GM12878 (cell line): ENCODE data around the gene CTAGE6. TPM values are rescaled to one million over a fixed set of nuclear protein-coding genes. Genes with fewer than 3 reads are reported as not detected.
"Not testable (repeated sequence)": the region's sequence is repeated elsewhere in the genome, so short reads cannot be mapped to it uniquely, and the experiment has no call there.

Experiments
- ATAC-seq: fragments of 200-7000 bp; cut with Tn5 transposase; 3 replicates; pipeline ENCODE4 v1.9.1; 2020; ENCODE audit warnings: mild to moderate bottlenecking, moderate library complexity
- BruUV-seq: library from RNA; stranded (reverse); fragments of 400-500 nt; replicated peaks from 2 replicates; lab custom pipeline; 2021; lab: Mats Ljungman, UMichigan
- CTCF ChIA-PET: fragments of 300-600 bp; sonication (Branson Sonifier 250); formaldehyde crosslinking; extraction: SDS; loops from one replicate; lab custom pipeline; 2021; ENCODE audit warnings: inconsistent platforms; lab: Yijun Ruan, JAX
- POLR2A ChIA-PET: fragments of 350-600 bp; formaldehyde crosslinking; extraction: SDS; loops from one replicate; lab custom pipeline; 2021; ENCODE audit warnings: inconsistent platforms; lab: Charles Lee
- RAD21 ChIA-PET: fragments of 300-600 bp; sonication (Branson Sonifier 250); formaldehyde crosslinking; loops from one replicate; lab custom pipeline; 2023; ENCODE audit warnings: antibody characterized with exemption; ENCODE audit not compliant: unreplicated experiment; lab: Charles Lee
- SMC1A ChIA-PET: fragments of 300-600 bp; sonication (Branson Sonifier 250); formaldehyde crosslinking; loops from one replicate; lab custom pipeline; 2023; ENCODE audit not compliant: unreplicated experiment, uncharacterized antibody; lab: Charles Lee
- DNase-seq: peaks from one replicate; pipeline ENCODE4 v3.0.0-alpha.2; 2011; ENCODE audit warnings: low read depth, low spot score
- FAIRE-seq: peaks from 3 replicates; lab custom pipeline; 2011; peaks lifted over from hg19 to GRCh38; lab: Jason Lieb, UNC
- H2AFZ ChIP-seq: 2 replicates; pipeline ENCODE4 v1.6.0; 2011; ENCODE audit warnings: low read depth, low read length, control low read depth; ENCODE audit not compliant: control insufficient read depth
- H3K27ac ChIP-seq: 2 replicates; pipeline ENCODE4 v1.5.1; 2011; ENCODE audit warnings: control low read depth; ENCODE audit not compliant: control insufficient read depth, insufficient read depth
- H3K27me3 ChIP-seq, 2 experiments: replicated peaks in 1 of 2; 2 replicates each; pipeline versions ENCODE4 v1.6.0 to v1.6.1; 2011; ENCODE audit warnings: low read length in 1 of 2; ENCODE audit not compliant: control insufficient read depth in 2 of 2, insufficient read depth in 2 of 2
- H3K36me3 ChIP-seq, 2 experiments: 2 replicates each; pipeline ENCODE4 v1.5.1; 2011; ENCODE audit warnings: low read length in 1 of 2; ENCODE audit not compliant: control insufficient read depth in 2 of 2, insufficient read depth in 2 of 2
- H3K4me1 ChIP-seq: 2 replicates; pipeline ENCODE4 v1.6.1; 2011; ENCODE audit warnings: mild to moderate bottlenecking, low read length, moderate library complexity, mixed read lengths; ENCODE audit not compliant: control insufficient read depth, insufficient read depth
- H3K4me2 ChIP-seq: 2 replicates; pipeline ENCODE4 v1.6.0; 2011; ENCODE audit warnings: control low read depth; ENCODE audit not compliant: control insufficient read depth, insufficient read depth
- H3K4me3 ChIP-seq: fragments of 200-600 bp; sonication (generic); 2 replicates; pipeline ENCODE4 v1.5.1; 2016
- H3K79me2 ChIP-seq: 2 replicates; pipeline ENCODE4 v1.6.0; 2011; ENCODE audit warnings: low read length; ENCODE audit not compliant: control insufficient read depth, insufficient read depth
- H3K9ac ChIP-seq: 2 replicates; pipeline ENCODE4 v1.8.0; 2011; ENCODE audit warnings: low read length, control low read depth, mixed read lengths; ENCODE audit not compliant: control insufficient read depth, insufficient read depth
- H3K9me3 ChIP-seq: replicated peaks from 3 replicates; pipeline ENCODE4 v1.5.1; 2011; ENCODE audit warnings: mild to moderate bottlenecking, low read length; ENCODE audit not compliant: control insufficient read depth, insufficient read depth
- H4K20me1 ChIP-seq: 2 replicates; pipeline ENCODE4 v1.6.0; 2011; ENCODE audit not compliant: control insufficient read depth, insufficient read depth
- WGBS: methylation state at CpG from one replicate; pipeline ENCODE4 v1.1.6; 2016; ENCODE audit warnings: low lambda C conversion rate; ENCODE audit not compliant: insufficient replicate concordance, insufficient coverage; ENCODE audit errors: missing lambda C conversion rate; 5-methylcytosine and 5-hydroxymethylcytosine counted together
- in situ Hi-C: fragments of 300-500 bp; cut with MboI; formaldehyde crosslinking; loops from 9 replicates; pipeline ENCODE4 v1.14.3; 2018; ENCODE audit warnings: mixed read lengths
- intact Hi-C: fragments of 100-400 bp; cut with micrococcal nuclease; formaldehyde crosslinking; loops from one replicate; pipeline ENCODE4 v1.14.2; 2022; ENCODE audit not compliant: unreplicated experiment
- polyA plus RNA-seq, 11 experiments: library from polyadenylated mRNA; depleted of rRNA in 4 of 11; unstranded in 6 of 11; stranded (reverse) in 5 of 11; fragments of >200 nt; fragmentation: Nextera tagmentation in 4 of 11; fragmentation: Illumina TruSeq in 1 of 11; extraction: Ambion mirVana in 4 of 11; extraction: Trizol in 1 of 11; gene quantifications; 1 replicate in 1 of 11; 2 replicates in 10 of 11; pipeline versions ENCODE4 v1.2.1 to v1.2.3, GENCODE V29; 2011 to 2016; ENCODE audit warnings: inconsistent platforms in 2 of 11, missing spikeins in 2 of 11, low read depth in 1 of 11
- total RNA-seq, 4 experiments: library from RNA; depleted of rRNA in 3 of 4; stranded (reverse); fragments of >200 nt in 3 of 4; fragmentation: Illumina TruSeq in 1 of 4; extraction: Trizol in 1 of 4; gene quantifications; 2 replicates each; pipeline versions ENCODE4 v1.2.1 to v1.2.3, GENCODE V29; 2013 to 2021

Gene CTAGE6
- total and polyA plus RNA-seq, 10 of the 15 experiments (the other 5 are each of a cell fraction or from before 2014, with no cell fraction given): 0.12 TPM; not detected in 9

DNA sequence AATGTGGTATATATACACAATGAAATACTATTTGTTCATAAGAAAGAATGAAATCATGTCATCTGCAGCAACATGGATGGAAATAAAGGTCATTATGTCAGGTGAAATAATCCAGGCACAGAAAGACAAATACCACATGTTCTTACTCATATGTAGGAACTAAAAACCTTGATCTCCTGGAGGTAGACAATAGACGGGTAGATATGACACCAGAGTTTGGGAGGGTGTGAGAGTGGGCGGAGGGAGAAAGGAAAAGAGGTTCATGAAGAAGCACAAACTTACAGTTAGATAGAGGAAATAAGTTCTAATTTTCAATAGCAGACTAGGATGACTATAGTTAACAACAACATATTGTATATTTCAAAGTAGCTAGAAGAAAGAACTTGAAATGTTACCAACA, 22.1 kb upstream of the CTAGE6 start:
- H3K79me2 ChIP-seq, H3K36me3 ChIP-seq, H3K4me3 ChIP-seq, H3K9ac ChIP-seq, CTCF ChIA-PET, H4K20me1 ChIP-seq, H3K27ac ChIP-seq, ATAC-seq, H3K4me2 ChIP-seq, BruUV-seq, DNase-seq, intact Hi-C loops, in situ Hi-C loops, FAIRE-seq, SMC1A ChIA-PET, H2AFZ ChIP-seq, H3K4me1 ChIP-seq, H3K27me3 ChIP-seq, RAD21 ChIA-PET, H3K9me3 ChIP-seq, POLR2A ChIA-PET: not testable (repeated sequence)
- WGBS: no CpG with 5 or more reads among the region's 2 CpGs

DNA sequence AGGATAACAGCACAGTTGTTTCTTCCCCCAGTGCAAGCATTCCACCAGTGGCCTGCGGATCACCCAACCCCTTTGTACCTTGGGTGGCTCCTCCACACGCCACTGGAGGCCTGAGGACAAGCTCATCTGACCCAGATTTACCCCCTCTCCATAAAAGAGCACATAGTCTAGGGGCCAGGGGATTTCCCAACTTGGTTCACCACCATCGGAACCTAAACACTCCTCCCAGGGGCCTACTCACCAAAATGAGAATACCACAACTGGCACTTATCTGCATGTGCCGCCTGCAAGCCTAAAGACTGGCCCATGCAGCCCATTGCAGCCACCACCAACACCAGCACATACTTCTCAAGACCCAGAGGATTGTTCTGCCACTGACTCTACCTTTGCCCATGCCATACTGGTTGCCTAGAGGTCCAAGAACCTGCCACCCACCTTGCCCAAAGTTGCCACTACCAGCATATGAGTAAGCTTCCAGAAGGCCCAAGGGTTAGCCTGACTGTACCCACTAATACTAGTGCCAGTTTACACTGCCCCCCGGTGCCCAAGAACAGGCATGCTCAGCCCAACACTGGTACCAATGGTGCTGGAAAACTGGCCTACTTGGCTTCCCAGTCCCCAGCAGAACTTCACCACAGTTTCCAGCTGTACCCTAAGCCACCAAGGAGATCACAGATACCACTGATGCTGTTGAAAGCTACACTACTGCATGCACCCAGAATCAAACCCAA, 15.4 kb upstream of the CTAGE6 start:
- DNase-seq, H3K9ac ChIP-seq, RAD21 ChIA-PET, H3K79me2 ChIP-seq, FAIRE-seq, H3K27ac ChIP-seq, CTCF ChIA-PET, BruUV-seq, H2AFZ ChIP-seq, H3K36me3 ChIP-seq, H4K20me1 ChIP-seq, ATAC-seq, intact Hi-C loops, H3K27me3 ChIP-seq, H3K4me2 ChIP-seq, H3K4me1 ChIP-seq, H3K9me3 ChIP-seq, in situ Hi-C loops, POLR2A ChIA-PET, SMC1A ChIA-PET, H3K4me3 ChIP-seq: not testable (repeated sequence)
- WGBS: 18% methylated on average over 1 of the region's 5 CpGs
